Sigmoid colon (tissue), 4 donors: ENCODE measurements around the gene RAB31.

Experiments
- CTCF ChIP-seq, 4 experiments: fragments of 450-650 bp in 3 of 4; fragments of 200-600 bp in 1 of 4; IDR thresholded peaks; one replicate each; pipeline ENCODE4 v1.5.1; 2016 to 2019; ENCODE audit warnings: antibody characterized with exemption in 4 of 4, mild to moderate bottlenecking in 3 of 4, moderate library complexity in 2 of 4
- EP300 ChIP-seq, 4 donors: sonication (generic); formaldehyde crosslinking; IDR thresholded peaks; one replicate each; pipeline ENCODE4 v1.6.1; 2017; ENCODE audit warnings: antibody characterized with exemption in 4 of 4

- TF ChIP-seq CTCF (IDR thresholded peaks at IDR 0.05) (no peak), EP300 (IDR thresholded peaks at IDR 0.05) (no peak)
These were observed 79.6 kb downstream of the RAB31 start for GRCh38 chr18:9787712-9788111.
